HepG2 (cell line): ENCODE measurements around the gene TAF6. TPM values are rescaled to one million over a fixed set of nuclear protein-coding genes. Genes with fewer than 3 reads are reported as not detected.

Experiments
- ELF3 ChIP-seq: IDR thresholded peaks from 2 replicates; pipeline ENCODE4 v1.6.1; 2016; ENCODE audit warnings: missing genetic modification reagents, missing compliant biosample characterization
- FOXK1 ChIP-seq: sonication (generic); formaldehyde crosslinking; IDR thresholded peaks from 2 replicates; pipeline ENCODE4 v1.4.0; 2020; ENCODE audit warnings: low read depth, missing genetic modification reagents, borderline replicate concordance
- GABPB1 ChIP-seq: IDR thresholded peaks from 2 replicates; pipeline ENCODE4 v1.6.1; 2016; ENCODE audit warnings: mild to moderate bottlenecking, missing genetic modification reagents, moderate library complexity, missing compliant biosample characterization
- GTF3A ChIP-seq: sonication (generic); formaldehyde crosslinking; conservative IDR thresholded peaks from 2 replicates; pipeline ENCODE4 v1.4.0; 2020; ENCODE audit warnings: mild to moderate bottlenecking, missing genetic modification reagents
- KAT2B ChIP-seq: fragments of 150-350 bp; IDR thresholded peaks from 2 replicates; pipeline ENCODE4 v1.6.1; 2014; ENCODE audit warnings: low read depth, low read length, borderline replicate concordance
- KAT7 ChIP-seq: IDR thresholded peaks from 2 replicates; pipeline ENCODE4 v1.6.1; 2018; ENCODE audit warnings: borderline replicate concordance, missing compliant biosample characterization
- KLF6 ChIP-seq: IDR thresholded peaks from 2 replicates; pipeline ENCODE4 v1.8.0; 2016; ENCODE audit warnings: missing biosample characterization, missing genetic modification reagents
- LCORL ChIP-seq, 2 experiments: fragments of 450-650 bp in 1 of 2; sonication (generic) in 1 of 2; formaldehyde crosslinking in 1 of 2; IDR thresholded peaks; 2 replicates each; pipeline versions ENCODE4 v1.5.0 to v1.6.1; 2017 to 2020; ENCODE audit warnings: antibody characterized with exemption in 1 of 2, missing genetic modification reagents in 1 of 2
- MTF1 ChIP-seq: sonication (generic); formaldehyde crosslinking; IDR thresholded peaks from 2 replicates; pipeline ENCODE4 v1.5.0; 2020; ENCODE audit warnings: missing genetic modification reagents
- MYC ChIP-seq: sonication (generic); formaldehyde crosslinking; IDR thresholded peaks from 2 replicates; pipeline ENCODE4 v1.9.0; 2021; ENCODE audit warnings: missing genetic modification reagents, borderline replicate concordance
- NR2F6 ChIP-seq, 2 experiments: IDR thresholded peaks; 2 replicates each; pipeline ENCODE4 v1.6.1; 2016; ENCODE audit warnings: antibody characterized with exemption in 1 of 2, mild to moderate bottlenecking in 1 of 2
- RXRB ChIP-seq: IDR thresholded peaks from 2 replicates; pipeline ENCODE4 v1.6.1; 2016; ENCODE audit warnings: borderline replicate concordance, missing genetic modification reagents, missing compliant biosample characterization
- SATB2 ChIP-seq: sonication (generic); formaldehyde crosslinking; IDR thresholded peaks from 2 replicates; pipeline ENCODE4 v1.5.0; 2020; ENCODE audit warnings: missing genetic modification reagents
- SNAI1 ChIP-seq: sonication (generic); formaldehyde crosslinking; IDR thresholded peaks from 2 replicates; pipeline ENCODE4 v1.5.0; 2020; ENCODE audit warnings: mild to moderate bottlenecking, missing genetic modification reagents, borderline replicate concordance
- STAG1 ChIP-seq: sonication (generic); formaldehyde crosslinking; IDR thresholded peaks from 2 replicates; pipeline ENCODE4 v1.4.0; 2020; ENCODE audit warnings: missing genetic modification reagents
- U2AF2 ChIP-seq: fragments of 200-400 bp; formaldehyde crosslinking; IDR thresholded peaks from 2 replicates; pipeline ENCODE4 v1.6.1; 2017; ENCODE audit warnings: low read depth, mild to moderate bottlenecking, low read length
- ZBTB33 ChIP-seq: sonication (generic); formaldehyde crosslinking; IDR thresholded peaks from 2 replicates; pipeline ENCODE4 v1.4.0; 2020; ENCODE audit warnings: missing genetic modification reagents
- ZFP82 ChIP-seq: sonication (generic); formaldehyde crosslinking; IDR thresholded peaks from 2 replicates; pipeline ENCODE4 v1.5.1; 2020; ENCODE audit warnings: mild to moderate bottlenecking, missing genetic modification reagents, borderline replicate concordance
- ZNF12 ChIP-seq: sonication (generic); formaldehyde crosslinking; IDR thresholded peaks from 2 replicates; pipeline ENCODE4 v1.5.0; 2020; ENCODE audit warnings: missing genetic modification reagents
- ZNF124 ChIP-seq: sonication (generic); formaldehyde crosslinking; IDR thresholded peaks from 2 replicates; pipeline ENCODE4 v1.4.0; 2020; ENCODE audit warnings: missing genetic modification reagents
- ZNF224 ChIP-seq: sonication (generic); formaldehyde crosslinking; IDR thresholded peaks from 2 replicates; pipeline ENCODE4 v1.5.0; 2020; ENCODE audit warnings: mild to moderate bottlenecking, missing genetic modification reagents
- ZNF468 ChIP-seq: sonication (generic); formaldehyde crosslinking; IDR thresholded peaks from 2 replicates; pipeline ENCODE4 v1.8.0; 2022; ENCODE audit warnings: mild to moderate bottlenecking, moderate library complexity, missing genetic modification reagents
- ZNF597 ChIP-seq: sonication (generic); formaldehyde crosslinking; IDR thresholded peaks from 2 replicates; pipeline ENCODE4 v1.5.0; 2020; ENCODE audit warnings: missing genetic modification reagents
- polyA plus RNA-seq, 8 experiments: library from polyadenylated mRNA; depleted of rRNA in 3 of 8; stranded (reverse) in 7 of 8; unstranded in 1 of 8; fragments of >200 nt; fragmentation: Illumina TruSeq in 4 of 8; extraction: Trizol in 4 of 8; gene quantifications; 2 replicates each; pipeline versions ENCODE4 v1.2.1 to v1.2.3, GENCODE V29; 2011 to 2016; ENCODE audit warnings: low read depth in 4 of 8, missing spikeins in 1 of 8, mixed read lengths in 1 of 8; ENCODE audit not compliant: insufficient read depth in 1 of 8
- total RNA-seq, 5 experiments: library from RNA; depleted of rRNA; stranded (reverse); fragments of >200 nt; fragmentation: Illumina TruSeq; extraction: Trizol; gene quantifications; 2 replicates each; pipeline ENCODE4 v1.2.3, GENCODE V29; 2016; ENCODE audit warnings: low read depth in 1 of 5
- TF ChIP-seq, protein P1 (sequence below): sonication (generic); IDR thresholded peaks from 2 replicates; pipeline ENCODE4 v1.6.1; 2016; ENCODE audit warnings: low read depth, borderline replicate concordance
- TF ChIP-seq, protein P2 (sequence below): sonication (generic); formaldehyde crosslinking; IDR thresholded peaks from 2 replicates; pipeline ENCODE4 v1.8.1; 2023; ENCODE audit warnings: mild to moderate bottlenecking, missing genetic modification reagents, borderline replicate concordance
- TF ChIP-seq, protein P3 (sequence below): sonication (generic); formaldehyde crosslinking; IDR thresholded peaks from 2 replicates; pipeline ENCODE4 v1.5.0; 2020; ENCODE audit warnings: missing genetic modification reagents

Gene TAF6
- total and polyA plus RNA-seq, 2 of the 13 experiments (the other 11 are each of a cell fraction or from before 2014, with no cell fraction given) = 12.9 to 18.8 TPM

- TF ChIP-seq, protein P1, sequence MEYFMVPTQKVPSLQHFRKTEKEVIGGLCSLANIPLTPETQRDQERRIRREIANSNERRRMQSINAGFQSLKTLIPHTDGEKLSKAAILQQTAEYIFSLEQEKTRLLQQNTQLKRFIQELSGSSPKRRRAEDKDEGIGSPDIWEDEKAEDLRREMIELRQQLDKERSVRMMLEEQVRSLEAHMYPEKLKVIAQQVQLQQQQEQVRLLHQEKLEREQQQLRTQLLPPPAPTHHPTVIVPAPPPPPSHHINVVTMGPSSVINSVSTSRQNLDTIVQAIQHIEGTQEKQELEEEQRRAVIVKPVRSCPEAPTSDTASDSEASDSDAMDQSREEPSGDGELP = 0 out of 2 replicates have a peak, but pooled peaks have one; percentile 19
- TF ChIP-seq RXRB (CRISPR knock-in tag) = no peak
- TF ChIP-seq KAT7 (CRISPR knock-in tag) = no peak
- peak; percentile 75; the same call in 1 of the 2 replicates for TF ChIP-seq KAT2B
- no peak for TF ChIP-seq ZNF597 (CRISPR knock-in tag)
- TF ChIP-seq ZNF124 (CRISPR knock-in tag) = no peak
- TF ChIP-seq ELF3 (CRISPR knock-in tag) = 0 out of 2 replicates have a peak, but pooled peaks have one; percentile 20
- TF ChIP-seq, protein P2, sequence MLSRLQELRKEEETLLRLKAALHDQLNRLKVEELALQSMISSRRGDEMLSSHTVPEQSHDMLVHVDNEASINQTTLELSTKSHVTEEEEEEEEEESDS (CRISPR knock-in tag) = no peak
- no peak for TF ChIP-seq GTF3A (CRISPR knock-in tag)
- no peak for TF ChIP-seq KLF6 (CRISPR knock-in tag)
- no peak for TF ChIP-seq SNAI1
- TF ChIP-seq ZNF468 (CRISPR knock-in tag) = no peak
- TF ChIP-seq ZBTB33 (CRISPR knock-in tag) = 0 out of 2 replicates have a peak, but pooled peaks have one; percentile 14
- no peak for TF ChIP-seq ZNF224
- TF ChIP-seq GABPB1 (CRISPR knock-in tag) = peak; percentile 46; the same call in 1 of the 2 replicates
- peak; percentile 85 for TF ChIP-seq STAG1
- no peak for TF ChIP-seq ZFP82
- peak; percentile 43; the same call in 1 of the 2 replicates for TF ChIP-seq NR2F6 (IDR thresholded peaks at IDR 0.05)
- peak; percentile 47 for TF ChIP-seq NR2F6 (CRISPR knock-in tag; IDR thresholded peaks at IDR 0.05)
- TF ChIP-seq MYC (CRISPR knock-in tag) = peak; percentile 37; the same call in 1 of the 2 replicates
- TF ChIP-seq ZNF12 (CRISPR knock-in tag) = no peak
- no peak for TF ChIP-seq SATB2 (CRISPR knock-in tag)
- TF ChIP-seq U2AF2 = peak; percentile 95
- TF ChIP-seq, protein P3, sequence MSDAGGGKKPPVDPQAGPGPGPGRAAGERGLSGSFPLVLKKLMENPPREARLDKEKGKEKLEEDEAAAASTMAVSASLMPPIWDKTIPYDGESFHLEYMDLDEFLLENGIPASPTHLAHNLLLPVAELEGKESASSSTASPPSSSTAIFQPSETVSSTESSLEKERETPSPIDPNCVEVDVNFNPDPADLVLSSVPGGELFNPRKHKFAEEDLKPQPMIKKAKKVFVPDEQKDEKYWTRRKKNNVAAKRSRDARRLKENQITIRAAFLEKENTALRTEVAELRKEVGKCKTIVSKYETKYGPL = no peak
- TF ChIP-seq LCORL (IDR thresholded peaks at IDR 0.05) = no peak
- 0 out of 2 replicates have a peak, but pooled peaks have one; percentile 44 for TF ChIP-seq LCORL (CRISPR knock-in tag; IDR thresholded peaks at IDR 0.05)
- TF ChIP-seq FOXK1 (CRISPR knock-in tag) = no peak
- no peak for TF ChIP-seq MTF1 (CRISPR knock-in tag)
These were observed 11.7 kb upstream of the TAF6 start (continued) for GRCh38 chr7:100130608-100131453.
